CD14-positive monocyte (primary cell): ENCODE data around the gene NFATC2. TPM values are rescaled to one million over a fixed set of nuclear protein-coding genes. Genes with fewer than 3 reads are reported as not detected.
A peak's percentile ranks its signal among the peaks of the same experiment; 100 is the strongest.
"Not testable (repeated sequence)": the region's sequence is repeated elsewhere in the genome, so short reads cannot be mapped to it uniquely, and the experiment has no call there.

Experiments
- DNase-seq, 3 donors: peaks; one replicate each; pipeline ENCODE4 v3.0.0-alpha.2; 2011 to 2022
- H2AFZ ChIP-seq: 2 replicates; pipeline ENCODE4 v1.6.0; 2012; ENCODE audit warnings: mild to moderate bottlenecking, low read depth, low read length, inconsistent platforms; ENCODE audit not compliant: insufficient read depth, poor library complexity, severe bottlenecking
- H3K27ac ChIP-seq, 2 donors: 1 replicate in 1 of 2; 2 replicates in 1 of 2; pipeline ENCODE4 v1.5.1; 2012 to 2013; ENCODE audit warnings: low read length in 2 of 2, control low read depth in 1 of 2, inconsistent platforms in 1 of 2, low read depth in 1 of 2, mild to moderate bottlenecking in 1 of 2
- H3K27me3 ChIP-seq, 2 donors: one replicate each; pipeline versions ENCODE4 v1.6.0 to v1.6.1; 2011 to 2013; ENCODE audit warnings: low read length in 2 of 2; ENCODE audit not compliant: control insufficient read depth in 2 of 2, insufficient read depth in 2 of 2
- H3K36me3 ChIP-seq, 2 donors: replicated peaks in 1 of 2; 1 replicate in 1 of 2; 2 replicates in 1 of 2; pipeline versions ENCODE4 v1.5.1 to v1.6.1; 2012 to 2013; ENCODE audit warnings: low read length in 2 of 2, control low read depth in 1 of 2, inconsistent platforms in 1 of 2, mild to moderate bottlenecking in 1 of 2; ENCODE audit not compliant: insufficient read depth in 2 of 2, control insufficient read depth in 1 of 2
- H3K4me1 ChIP-seq, 2 donors: 1 replicate in 1 of 2; 2 replicates in 1 of 2; pipeline versions ENCODE4 v1.5.1 to v1.6.1; 2012 to 2013; ENCODE audit warnings: low read length in 2 of 2, control low read depth in 1 of 2, inconsistent platforms in 1 of 2, mild to moderate bottlenecking in 1 of 2, moderate library complexity in 1 of 2; ENCODE audit not compliant: insufficient read depth in 2 of 2, control insufficient read depth in 1 of 2
- H3K4me2 ChIP-seq: replicated peaks from 2 replicates; pipeline ENCODE3; 2012; ENCODE audit warnings: low read length, moderate library complexity, mild to moderate bottlenecking; ENCODE audit not compliant: poor library complexity, severe bottlenecking; ENCODE audit errors: extremely low read depth
- H3K4me3 ChIP-seq, 3 experiments: fragments of 200-600 bp in 1 of 3; sonication (generic) in 1 of 3; replicated peaks in 1 of 3; 1 replicate in 2 of 3; 2 replicates in 1 of 3; pipeline ENCODE4 v1.5.1; 2011 to 2013; ENCODE audit warnings: low read length in 3 of 3, mild to moderate bottlenecking in 3 of 3, control low read depth in 2 of 3, low read depth in 2 of 3, inconsistent platforms in 1 of 3, moderate library complexity in 1 of 3
- H3K79me2 ChIP-seq: 2 replicates; pipeline ENCODE4 v1.6.0; 2012; ENCODE audit warnings: mild to moderate bottlenecking, control low read depth, inconsistent platforms, low read length, moderate library complexity; ENCODE audit not compliant: insufficient read depth
- H3K9ac ChIP-seq: 2 replicates; pipeline ENCODE4 v1.6.0; 2017; ENCODE audit warnings: low read length, mild to moderate bottlenecking; ENCODE audit not compliant: insufficient read depth, poor library complexity, severe bottlenecking
- H3K9me3 ChIP-seq, 2 donors: replicated peaks in 1 of 2; 1 replicate in 1 of 2; 2 replicates in 1 of 2; pipeline versions ENCODE4 v1.5.1 to v1.6.1; 2012 to 2013; ENCODE audit warnings: low read length in 2 of 2, control low read depth in 1 of 2; ENCODE audit not compliant: control insufficient read depth in 1 of 2, insufficient read depth in 1 of 2
- H4K20me1 ChIP-seq: 2 replicates; pipeline ENCODE4 v1.6.0; 2012; ENCODE audit warnings: mild to moderate bottlenecking, low read length, control low read depth, moderate library complexity; ENCODE audit not compliant: insufficient read depth
- H3K27ac Mint-ChIP-seq, 7 donors: one replicate each; pipeline ENCODE4 v1.8.0; 2020; ENCODE audit warnings: mild to moderate bottlenecking in 7 of 7, mixed read lengths in 7 of 7, moderate library complexity in 6 of 7, inconsistent platforms in 2 of 7
- H3K27me3 Mint-ChIP-seq, 3 donors: one replicate each; pipeline ENCODE4 v1.8.0; 2021 to 2022; ENCODE audit warnings: low read depth in 3 of 3, mild to moderate bottlenecking in 3 of 3, mixed read lengths in 3 of 3, moderate library complexity in 3 of 3, inconsistent platforms in 1 of 3
- H3K36me3 Mint-ChIP-seq, 2 donors: one replicate each; pipeline ENCODE4 v1.8.0; 2020; ENCODE audit warnings: mixed read lengths in 2 of 2, inconsistent platforms in 1 of 2, mild to moderate bottlenecking in 1 of 2
- H3K4me1 Mint-ChIP-seq: one replicate; pipeline ENCODE4 v1.8.0; 2020; ENCODE audit warnings: mild to moderate bottlenecking, mixed read lengths
- H3K4me3 Mint-ChIP-seq, 2 donors: one replicate each; pipeline ENCODE4 v1.8.0; 2020; ENCODE audit warnings: mild to moderate bottlenecking in 2 of 2, mixed read lengths in 2 of 2, moderate library complexity in 1 of 2
- H3K9me3 Mint-ChIP-seq, 7 donors: one replicate each; pipeline ENCODE4 v1.8.0; 2020 to 2022; ENCODE audit warnings: mixed read lengths in 7 of 7, mild to moderate bottlenecking in 6 of 7, moderate library complexity in 6 of 7, inconsistent platforms in 2 of 7
- CTCF ChIP-seq: fragments of 200-600 bp; IDR thresholded peaks from one replicate; pipeline ENCODE4 v1.8.0; 2022; ENCODE audit warnings: antibody characterized with exemption, mild to moderate bottlenecking
- WGBS: methylation state at CpG from one replicate; pipeline ENCODE4 v1.1.5; 2013; ENCODE audit warnings: missing lambda C conversion rate; ENCODE audit not compliant: insufficient coverage; 5-methylcytosine and 5-hydroxymethylcytosine counted together
- intact Hi-C, 2 donors: fragments of 100-400 bp; cut with micrococcal nuclease; formaldehyde crosslinking; loops; one replicate each; pipeline versions ENCODE4 v1.15.0 to v1.15.1; 2023
- polyA plus RNA-seq, 3 donors: library from polyadenylated mRNA; depleted of rRNA in 1 of 3; unstranded in 2 of 3; stranded (reverse) in 1 of 3; fragments of 300-500 nt in 2 of 3; fragments of >200 nt in 1 of 3; fragmentation: Illumina TruSeq in 2 of 3; gene quantifications; 1 replicate in 2 of 3; 2 replicates in 1 of 3; pipeline ENCODE4 v1.2.3, GENCODE V29; 2012 to 2021

NFATC2 gene
- polyA plus RNA-seq, 3 donors, result 0.03 to 0.18 (median 0.11) TPM

- no peak overlapping the region for H3K4me3 ChIP-seq
- WGBS, result 81% methylated on average over 6 of the region's 8 CpGs
- no peaks in the 10 kb centered on the region for H3K36me3 ChIP-seq
- H3K27me3 ChIP-seq, result no peaks in the 10 kb centered on the region
- H3K9me3 ChIP-seq, result no peaks in the 10 kb centered on the region
- H3K79me2 ChIP-seq, result no peaks in the 10 kb centered on the region
- H3K9ac ChIP-seq, result no peak overlapping the region
- no peak for TF ChIP-seq CTCF
- H3K27me3 Mint-ChIP-seq, result peaks cover 6 to 15% (median 9%) of the 10 kb centered on the region in 3 donors
- peaks cover 0 to 7% (median 2%) of the 10 kb centered on the region in 7 donors for H3K9me3 Mint-ChIP-seq
- no peaks in the 10 kb centered on the region for H3K36me3 Mint-ChIP-seq
- intact Hi-C loops, result no loop called here
- no peaks in the 10 kb centered on the region for H4K20me1 ChIP-seq
- H3K4me2 ChIP-seq, result no peak overlapping the region
- H2AFZ ChIP-seq, result no peak overlapping the region
- H3K4me1 ChIP-seq, result no peaks in the 10 kb centered on the region
- H3K27ac ChIP-seq, result no peak overlapping the region
- H3K4me3 Mint-ChIP-seq, result no peak overlapping the region
- DNase-seq, result peak in 1 of 3 donors; percentile 8
- H3K27ac Mint-ChIP-seq, result no peak overlapping the region
- no peaks in the 10 kb centered on the region for H3K4me1 Mint-ChIP-seq
Observed at GRCh38 chr20:51345601-51346101, 196.9 kb downstream of the NFATC2 start.

- peaks cover 6 to 15% (median 13%) of the 10 kb centered on the region in 3 donors for H3K27me3 Mint-ChIP-seq
- H3K4me3 ChIP-seq, H2AFZ ChIP-seq, H3K27me3 ChIP-seq, DNase-seq, H3K4me3 Mint-ChIP-seq, H3K4me1 ChIP-seq, H3K36me3 ChIP-seq, H3K79me2 ChIP-seq, H3K9ac ChIP-seq, H3K27ac Mint-ChIP-seq, H4K20me1 ChIP-seq, H3K9me3 Mint-ChIP-seq, H3K36me3 Mint-ChIP-seq, H3K27ac ChIP-seq, intact Hi-C loops, H3K4me2 ChIP-seq, H3K4me1 Mint-ChIP-seq, H3K9me3 ChIP-seq: not testable (repeated sequence)
- no CpG with 5 or more reads among the region's 3 CpGs for WGBS
Observed at GRCh38 chr20:51343802-51344201, 198.7 kb downstream of the NFATC2 start.
